ENCODE data around the gene GABRA4.

Gene GABRA4

GRCh38 chr4:46958742-46959488, 34.5 kb downstream of the GABRA4 start:
- H3K4me3 ChIP-seq (ENCODE audit: low read length): no peak overlapping the region
- no peak for TF ChIP-seq ZNF274 (IDR thresholded peaks at IDR 0.05; ENCODE audit: low read depth, low read length)

GRCh38 chr4:46956451-46956850, 36.9 kb downstream of the GABRA4 start:
- no peak for TF ChIP-seq ZNF274 (IDR thresholded peaks at IDR 0.05; ENCODE audit: low read depth, low read length)
- H3K4me3 ChIP-seq (ENCODE audit: low read length): no peak overlapping the region

GRCh38 chr4:46955601-46956000, 37.8 kb downstream of the GABRA4 start:
- TF ChIP-seq ZNF274 (IDR thresholded peaks at IDR 0.05; ENCODE audit: low read depth, low read length): no peak
- H3K4me3 ChIP-seq (ENCODE audit: low read length): no peak overlapping the region

GRCh38 chr4:46954643-46955042, 38.7 kb downstream of the GABRA4 start:
- no peak for TF ChIP-seq ZNF274 (IDR thresholded peaks at IDR 0.05; ENCODE audit: low read depth, low read length)
- H3K4me3 ChIP-seq (ENCODE audit: low read length): no peak overlapping the region

GRCh38 chr4:46953564-46953963, 39.8 kb downstream of the GABRA4 start:
- H3K4me3 ChIP-seq (ENCODE audit: low read length): no peak overlapping the region
- TF ChIP-seq ZNF274 (IDR thresholded peaks at IDR 0.05; ENCODE audit: low read depth, low read length): no peak

- TF ChIP-seq ZNF274 (IDR thresholded peaks at IDR 0.05; ENCODE audit: low read depth, low read length): no peak
- no peak overlapping the region for H3K4me3 ChIP-seq (ENCODE audit: low read length)
Observed at GRCh38 chr4:46952451-46952850, 40.9 kb downstream of the GABRA4 start.

GRCh38 chr4:46950826-46951225, 42.6 kb downstream of the GABRA4 start:
- no peak overlapping the region for H3K4me3 ChIP-seq (ENCODE audit: low read length)
- TF ChIP-seq ZNF274 (IDR thresholded peaks at IDR 0.05; ENCODE audit: low read depth, low read length): no peak

- H3K4me3 ChIP-seq (ENCODE audit: low read length): no peak overlapping the region
- TF ChIP-seq ZNF274 (IDR thresholded peaks at IDR 0.05; ENCODE audit: low read depth, low read length): no peak
Observed at GRCh38 chr4:46949822-46950221, 43.6 kb downstream of the GABRA4 start.

GRCh38 chr4:46947541-46947940, 45.8 kb downstream of the GABRA4 start:
- no peak for TF ChIP-seq ZNF274 (IDR thresholded peaks at IDR 0.05; ENCODE audit: low read depth, low read length)
- no peak overlapping the region for H3K4me3 ChIP-seq (ENCODE audit: low read length)

- H3K4me3 ChIP-seq (ENCODE audit: low read length): no peak overlapping the region
- no peak for TF ChIP-seq ZNF274 (IDR thresholded peaks at IDR 0.05; ENCODE audit: low read depth, low read length)
Observed at GRCh38 chr4:46946919-46947536, 46.4 kb downstream of the GABRA4 start.

- H3K4me3 ChIP-seq (ENCODE audit: low read length): no peak overlapping the region
- TF ChIP-seq ZNF274 (IDR thresholded peaks at IDR 0.05; ENCODE audit: low read depth, low read length): no peak
Observed at GRCh38 chr4:46945062-46945461, 48.3 kb downstream of the GABRA4 start.

GRCh38 chr4:46944345-46944744, 49.0 kb downstream of the GABRA4 start:
- no peak for TF ChIP-seq ZNF274 (IDR thresholded peaks at IDR 0.05; ENCODE audit: low read depth, low read length)
- H3K4me3 ChIP-seq (ENCODE audit: low read length): no peak overlapping the region

- TF ChIP-seq ZNF274 (IDR thresholded peaks at IDR 0.05; ENCODE audit: low read depth, low read length): no peak
- H3K4me3 ChIP-seq (ENCODE audit: low read length): no peak overlapping the region
Observed at GRCh38 chr4:46937493-46937892, 55.9 kb downstream of the GABRA4 start.

GRCh38 chr4:46934726-46935125, 58.7 kb downstream of the GABRA4 start:
- no peak overlapping the region for H3K4me3 ChIP-seq (ENCODE audit: low read length)
- no peak for TF ChIP-seq ZNF274 (IDR thresholded peaks at IDR 0.05; ENCODE audit: low read depth, low read length)

- TF ChIP-seq ZNF274 (IDR thresholded peaks at IDR 0.05; ENCODE audit: low read depth, low read length): no peak
- H3K4me3 ChIP-seq (ENCODE audit: low read length): no peak overlapping the region
Observed at GRCh38 chr4:46933686-46934085, 59.7 kb downstream of the GABRA4 start.
